HG02610 (cell line): Measurements from ENCODE around the gene FAM110D.

Experiments
- ATAC-seq: cut with Tn5 transposase; IDR thresholded peaks from one replicate; pipeline ENCODE4 v1.9.1; 2021; ENCODE audit warnings: mild to moderate bottlenecking, moderate library complexity; ENCODE audit not compliant: unreplicated experiment

FAM110D gene

DNA sequence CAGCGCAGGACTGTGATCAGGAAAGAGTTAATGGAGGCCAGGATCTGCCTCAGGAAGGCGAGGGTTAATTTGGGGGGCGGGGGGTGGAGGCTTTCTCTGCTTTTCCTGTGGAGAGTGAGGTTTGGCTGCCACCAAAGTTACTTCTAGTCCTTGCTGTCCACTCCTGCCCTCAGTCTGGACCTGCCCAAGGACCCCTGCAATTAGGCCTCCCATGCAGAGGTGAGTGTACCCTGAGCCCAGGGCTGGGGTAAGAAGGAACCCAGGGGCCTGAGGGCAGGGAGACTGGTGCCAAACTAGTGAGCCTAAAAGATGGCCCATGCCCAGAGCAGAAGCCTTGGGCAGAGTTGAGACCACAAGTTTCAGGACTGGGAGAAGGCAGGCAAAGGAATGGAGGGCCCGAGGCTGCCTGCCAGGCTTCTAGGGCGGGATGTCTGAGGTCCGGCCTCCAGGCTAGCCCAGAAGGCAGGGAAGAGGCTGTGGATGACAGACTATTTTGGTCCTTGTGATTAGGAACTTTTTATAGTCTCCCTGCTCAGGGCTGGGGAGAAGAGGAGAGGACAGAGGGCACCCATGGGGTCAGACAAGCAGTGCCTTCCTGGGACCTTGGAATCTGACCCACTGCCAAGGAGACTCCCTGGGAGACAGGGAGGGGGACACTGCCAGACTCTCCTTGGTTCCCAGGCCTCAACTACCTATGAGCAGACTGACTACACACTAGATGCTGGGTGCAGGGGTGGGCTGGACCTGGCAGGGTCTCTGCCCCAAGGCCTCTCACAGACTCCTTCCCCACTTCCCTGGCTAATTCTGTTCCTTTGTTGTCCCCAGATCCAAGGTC lies at the start of gene FAM110D:
TSS of gene FAM110D (plus strand) at position 172 of the 835 bp plus-strand sequence. CDS start 2,213 bp downstream, outside the sequence.
- ATAC-seq = no peak

DNA sequence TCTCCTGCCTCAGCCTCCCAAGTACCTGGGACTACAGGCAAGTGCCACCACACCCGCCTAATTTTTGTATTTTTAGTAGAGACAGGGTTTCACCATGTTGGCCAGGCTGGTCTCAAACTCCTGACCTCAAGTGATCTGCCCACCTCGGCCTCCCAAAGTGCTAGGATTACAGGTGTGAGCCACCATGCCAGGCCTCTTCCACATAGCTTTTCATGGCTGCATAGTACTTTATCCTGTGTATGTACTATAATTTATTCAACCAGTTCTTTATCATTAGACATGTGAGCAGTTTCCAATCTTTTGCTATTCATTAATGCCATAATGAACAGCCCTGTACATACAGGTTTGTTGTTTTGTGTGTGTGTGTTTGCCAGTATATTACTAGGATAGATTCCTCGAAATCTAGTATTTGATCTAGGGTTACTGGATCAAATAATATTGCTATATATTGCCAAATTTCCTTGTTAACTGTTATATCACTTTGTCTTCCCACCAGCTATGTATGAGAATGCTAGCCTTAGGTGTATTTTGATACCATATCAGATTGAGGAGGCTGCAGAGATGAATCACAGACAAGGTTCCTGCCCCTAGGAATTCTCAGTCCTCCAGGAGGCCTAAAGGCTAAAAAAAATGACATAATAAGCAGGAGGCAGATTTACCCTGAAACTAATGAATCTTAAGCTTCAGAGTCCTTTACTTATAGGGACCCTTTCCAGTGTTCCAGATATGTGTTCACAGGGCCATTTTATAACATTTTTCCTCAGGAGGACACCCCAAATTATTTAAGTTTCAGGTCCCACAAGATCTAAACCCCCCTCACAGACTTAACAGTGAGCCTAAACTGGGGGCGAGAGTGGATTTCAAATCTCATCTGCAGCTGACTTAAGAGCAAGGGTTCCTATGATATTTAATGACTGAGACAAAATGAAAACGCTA lies 49.4 kb upstream of the FAM110D start:
- ATAC-seq = no peak

DNA sequence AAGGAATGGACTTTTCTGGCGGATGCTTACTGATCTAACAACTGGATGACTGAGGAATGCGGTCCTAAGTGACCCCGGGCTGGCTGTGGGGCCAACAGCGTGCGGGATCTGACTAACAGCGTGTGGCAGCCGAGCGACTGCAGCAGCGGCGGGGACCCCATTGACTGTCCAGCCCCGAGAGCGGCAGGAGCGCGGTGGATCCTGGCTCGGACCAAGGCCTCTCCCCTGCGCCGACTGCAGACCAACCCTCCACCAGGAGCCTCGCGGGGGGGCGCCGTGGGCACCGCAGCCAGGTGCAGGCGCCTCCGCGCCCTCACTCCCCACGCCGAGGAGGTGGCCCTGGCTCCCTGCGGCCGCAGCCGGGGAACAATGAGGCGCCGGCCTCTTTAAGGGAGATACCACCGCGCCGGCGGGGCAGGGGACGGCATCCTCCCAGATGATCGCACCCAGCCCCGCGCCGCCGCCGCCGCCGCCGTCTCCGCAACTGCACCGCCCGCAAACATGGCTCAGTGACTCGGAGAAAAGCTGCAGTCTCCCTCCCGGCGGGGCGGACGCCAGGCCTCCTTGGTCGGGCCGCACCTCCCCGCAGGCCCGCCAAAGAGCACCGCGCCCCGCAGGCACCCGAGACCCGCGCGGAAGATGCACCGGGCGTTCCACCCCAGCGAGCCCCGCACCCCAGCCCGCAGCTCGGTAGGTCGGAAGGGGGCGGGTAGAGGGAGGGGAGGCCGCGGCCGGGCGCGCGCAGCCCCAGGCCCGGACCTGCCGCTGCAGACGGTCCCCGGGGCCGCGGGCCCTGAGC lies 47.9 kb upstream of the FAM110D start:
- ATAC-seq = peak; percentile 52

DNA sequence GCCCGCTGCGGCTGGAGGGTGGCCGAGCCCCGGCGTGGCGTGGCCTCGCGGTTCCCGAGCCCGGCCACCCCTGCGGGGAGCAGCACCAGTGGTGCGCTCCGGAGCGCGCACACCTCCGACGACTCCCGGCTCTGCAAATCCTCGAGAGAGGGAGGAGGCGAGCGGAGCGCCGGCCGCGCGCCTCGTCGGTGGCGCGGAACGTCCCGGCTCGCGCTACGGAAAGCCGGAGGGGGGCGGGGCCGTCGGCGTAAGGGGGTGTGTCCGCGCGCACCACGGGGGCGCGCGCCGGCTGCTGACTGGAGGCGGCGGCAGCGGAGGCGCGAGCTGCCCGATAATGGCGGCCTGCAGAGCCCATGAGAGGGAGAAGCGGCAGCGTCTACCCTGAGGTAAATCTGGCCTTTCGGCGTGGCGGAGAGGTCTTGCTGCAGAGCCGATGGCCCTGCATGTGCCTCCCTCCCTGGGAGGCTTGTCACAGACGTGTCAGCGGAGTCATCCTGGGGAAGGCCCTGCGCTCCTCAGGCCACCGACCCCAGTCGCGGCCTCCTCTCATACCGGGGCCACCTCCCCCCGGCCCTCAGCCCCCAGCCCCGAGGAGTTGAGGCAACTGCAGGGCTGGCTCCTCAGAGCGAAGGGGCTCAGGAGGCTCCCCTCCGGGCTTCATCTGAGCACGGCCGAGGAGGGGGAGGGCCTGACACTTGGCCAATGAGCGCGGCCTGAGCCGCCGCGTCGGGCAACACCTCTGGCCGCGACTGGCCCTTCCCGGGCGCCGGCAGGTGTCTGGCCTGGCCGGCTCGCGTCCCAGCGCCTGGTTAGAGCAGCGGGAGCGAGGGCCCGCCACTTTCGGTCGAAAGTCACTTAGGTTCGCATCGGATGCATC lies 47.1 kb upstream of the FAM110D start, which contains the start of gene PDIK1L:
TSS of gene PDIK1L (plus strand) at position 295 of the 877 bp plus-strand sequence. CDS start 2,485 bp downstream, outside the sequence.
- peak; percentile 69 for ATAC-seq

DNA sequence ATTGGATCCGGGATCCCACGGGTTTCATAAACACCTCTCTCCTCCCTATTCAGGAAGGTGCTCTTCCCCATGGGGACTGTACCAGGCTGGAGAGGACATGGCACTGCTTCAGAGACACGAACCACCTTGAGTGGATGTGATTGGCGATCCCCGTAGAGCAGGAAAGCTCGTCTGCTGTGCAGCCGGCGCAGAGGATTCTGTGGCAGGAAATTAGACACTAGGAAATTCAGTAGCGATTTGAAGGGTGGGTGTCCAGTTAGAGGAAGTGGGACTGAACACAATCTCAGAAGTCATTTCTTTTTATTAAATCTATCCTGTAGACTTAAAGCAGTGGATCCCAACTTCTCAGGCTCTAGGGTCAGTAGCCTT lies 46.5 kb upstream of the FAM110D start:
- ATAC-seq = peak; percentile 6

DNA sequence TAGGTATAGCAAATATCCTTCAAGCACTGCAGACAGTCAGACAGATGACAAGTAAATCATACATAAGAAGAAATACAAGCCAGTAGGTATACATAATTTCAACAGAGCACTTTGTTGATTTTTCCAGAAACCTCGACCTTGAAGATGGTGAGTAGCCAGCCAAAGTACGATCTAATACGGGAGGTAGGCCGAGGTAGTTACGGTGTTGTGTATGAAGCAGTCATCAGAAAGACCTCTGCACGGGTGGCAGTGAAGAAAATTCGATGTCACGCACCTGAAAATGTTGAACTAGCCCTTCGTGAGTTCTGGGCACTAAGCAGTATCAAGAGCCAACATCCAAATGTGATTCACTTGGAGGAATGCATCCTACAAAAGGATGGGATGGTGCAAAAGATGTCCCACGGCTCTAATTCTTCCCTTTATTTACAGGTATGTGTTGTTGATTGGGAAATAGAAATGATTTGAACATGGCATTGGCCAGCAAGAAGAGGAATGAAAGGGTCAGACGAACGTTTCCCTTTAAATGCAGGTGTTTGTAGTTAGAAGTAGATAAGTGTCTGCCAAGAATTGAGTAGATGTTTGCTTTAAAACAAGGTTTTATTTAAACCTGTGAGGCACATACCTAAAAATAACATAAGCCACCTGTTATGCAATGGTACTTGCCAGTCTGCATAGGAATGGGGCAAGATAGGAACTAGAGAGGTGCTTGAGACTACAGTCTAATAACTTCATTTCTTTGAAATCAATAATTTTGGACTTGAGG lies 44.5 kb upstream of the FAM110D start:
- no peak for ATAC-seq

DNA sequence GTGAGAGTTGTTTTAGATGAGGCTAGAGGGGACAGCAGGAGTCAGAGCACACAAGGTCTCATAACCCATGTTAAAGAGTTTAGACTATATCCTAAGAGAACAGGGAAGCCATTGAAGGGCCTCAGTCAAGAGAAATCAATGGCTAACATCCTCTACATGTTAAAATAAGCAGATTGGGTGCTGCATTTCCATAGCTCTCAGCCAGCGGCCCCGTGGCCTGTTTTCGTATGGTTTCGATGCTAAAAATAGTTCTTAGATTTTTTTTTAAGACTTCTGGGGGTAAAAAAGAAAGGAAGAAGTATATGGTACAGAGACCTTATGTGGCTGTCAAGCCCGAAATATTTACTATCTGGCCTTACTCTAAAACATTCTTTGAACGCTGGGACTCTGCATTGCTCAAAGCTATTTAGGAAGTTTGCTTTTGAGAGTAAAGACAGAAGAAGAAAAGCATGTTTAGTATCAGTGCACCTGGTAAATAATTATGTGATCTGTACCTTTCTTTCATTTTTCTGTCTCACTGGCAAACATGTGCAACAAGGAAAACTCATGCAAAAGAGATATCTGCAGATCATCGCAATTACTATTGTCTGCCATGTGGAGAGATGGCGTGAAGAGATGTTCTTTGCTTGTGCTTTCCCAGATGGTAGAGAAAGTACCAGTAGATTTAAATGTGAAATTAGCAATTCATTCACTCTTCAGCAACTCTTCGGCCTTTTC lies 38.8 kb upstream of the FAM110D start:
- no peak for ATAC-seq

DNA sequence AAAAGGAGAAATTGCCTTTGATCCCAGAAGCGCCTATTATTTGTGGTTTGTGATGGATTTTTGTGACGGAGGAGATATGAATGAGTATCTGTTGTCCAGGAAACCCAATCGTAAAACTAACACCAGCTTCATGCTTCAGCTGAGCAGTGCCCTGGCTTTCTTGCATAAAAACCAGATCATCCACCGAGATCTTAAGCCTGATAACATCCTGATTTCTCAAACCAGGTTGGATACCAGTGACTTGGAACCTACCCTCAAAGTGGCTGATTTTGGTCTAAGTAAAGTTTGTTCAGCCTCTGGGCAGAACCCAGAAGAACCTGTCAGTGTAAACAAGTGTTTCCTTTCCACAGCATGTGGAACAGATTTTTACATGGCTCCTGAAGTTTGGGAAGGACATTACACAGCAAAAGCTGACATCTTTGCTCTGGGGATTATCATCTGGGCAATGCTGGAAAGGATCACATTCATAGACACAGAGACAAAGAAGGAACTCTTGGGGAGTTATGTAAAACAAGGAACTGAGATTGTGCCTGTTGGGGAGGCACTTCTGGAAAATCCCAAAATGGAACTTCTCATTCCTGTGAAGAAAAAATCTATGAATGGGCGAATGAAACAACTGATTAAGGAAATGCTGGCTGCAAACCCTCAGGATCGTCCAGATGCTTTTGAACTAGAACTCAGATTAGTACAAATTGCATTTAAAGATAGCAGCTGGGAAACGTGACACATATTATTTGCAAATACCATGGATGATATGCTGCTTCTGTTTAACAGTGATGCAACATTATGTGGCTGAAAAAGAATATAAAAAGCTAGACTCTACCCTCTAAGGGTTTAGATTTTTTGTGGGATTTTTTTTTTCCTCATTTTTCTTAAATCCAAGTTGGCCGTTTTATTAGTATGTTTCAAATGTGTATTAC lies 36.8 kb upstream of the FAM110D start:
- no peak for ATAC-seq

DNA sequence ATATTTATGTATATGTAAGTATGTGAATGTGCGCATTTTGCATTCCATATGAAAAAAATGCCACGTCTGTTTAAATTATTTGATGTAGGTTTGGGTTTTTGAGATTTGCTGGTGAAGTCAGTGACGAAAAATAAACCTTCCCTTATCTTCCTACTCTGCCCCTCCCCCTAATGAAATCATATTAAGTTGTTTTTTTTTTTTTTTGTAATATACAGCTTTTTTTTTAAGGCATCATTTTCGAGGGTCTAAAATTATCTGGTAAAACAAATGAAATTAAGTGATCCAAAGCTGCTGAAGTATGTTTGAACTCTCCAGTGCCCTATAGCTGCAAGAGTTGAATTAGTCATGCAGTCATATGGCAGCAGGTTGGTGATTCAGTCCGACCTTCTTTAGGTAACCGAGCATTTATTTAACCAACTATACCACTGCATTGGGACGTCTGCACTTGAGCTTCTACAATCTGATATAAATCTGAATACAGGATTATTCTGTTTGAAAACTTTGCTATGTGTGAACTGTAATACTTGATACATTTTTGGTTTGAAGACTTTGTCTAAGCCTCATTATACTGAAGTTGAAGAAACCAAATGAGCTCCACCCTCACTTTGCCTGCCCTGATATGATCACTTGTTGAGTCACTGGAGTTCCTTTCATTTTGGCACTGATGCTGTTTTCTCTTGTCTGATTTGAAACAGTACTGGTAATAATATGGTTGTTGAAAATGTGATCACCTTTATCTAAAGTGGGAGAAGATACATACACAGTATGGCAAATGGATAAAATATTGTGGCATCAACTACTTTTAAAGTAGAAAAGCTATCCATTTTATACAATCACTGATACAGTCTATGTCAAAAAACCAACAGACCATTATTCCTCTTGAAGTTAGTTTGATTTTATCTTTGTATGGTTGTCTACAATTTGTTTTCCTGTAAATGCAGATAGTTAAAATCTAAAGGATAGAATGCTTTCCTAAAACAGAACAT lies 35.6 kb upstream of the FAM110D start:
- ATAC-seq = no peak

DNA sequence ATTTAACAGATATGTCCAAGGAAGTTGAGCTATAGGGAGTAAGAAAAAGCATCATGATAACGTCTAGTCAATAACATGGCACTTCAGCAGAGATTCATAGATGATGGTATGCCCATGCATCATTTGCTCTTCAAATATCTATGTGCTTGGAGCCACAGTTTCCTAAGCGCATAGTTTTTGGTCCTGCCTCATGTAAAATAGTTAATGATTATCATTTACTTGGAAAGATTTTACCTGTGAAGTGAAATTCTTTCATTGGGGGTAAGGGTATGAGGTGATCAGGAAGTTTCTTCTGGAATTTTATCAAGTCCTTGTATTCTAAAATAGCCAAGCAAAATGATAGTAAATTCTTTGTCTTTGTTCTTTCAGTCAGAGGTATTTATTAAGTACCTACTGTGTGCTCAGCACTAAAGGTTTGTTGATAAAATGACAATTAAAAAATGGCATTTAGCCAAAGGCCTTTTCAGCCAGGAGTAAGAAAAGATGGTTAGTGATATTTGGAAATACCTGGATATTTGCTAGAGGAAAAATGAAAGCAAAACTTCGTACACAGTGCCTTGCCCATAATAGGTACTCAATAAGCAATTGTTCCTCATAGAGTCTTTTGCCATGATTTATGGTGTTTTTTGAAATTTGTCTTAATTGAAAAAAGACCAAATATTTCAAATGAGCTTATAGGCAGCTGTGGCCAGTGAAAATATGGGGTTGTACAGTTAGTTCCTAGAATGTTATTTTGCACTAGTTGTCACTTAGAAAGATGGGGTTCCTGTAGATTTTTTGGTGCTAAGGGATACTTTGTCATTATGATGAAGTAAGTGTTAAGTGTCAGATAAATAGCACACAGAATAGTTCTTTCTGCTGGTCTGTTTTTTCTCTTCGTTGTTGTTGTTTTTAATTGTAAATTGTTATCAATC lies 34.2 kb upstream of the FAM110D start:
- ATAC-seq = no peak

DNA sequence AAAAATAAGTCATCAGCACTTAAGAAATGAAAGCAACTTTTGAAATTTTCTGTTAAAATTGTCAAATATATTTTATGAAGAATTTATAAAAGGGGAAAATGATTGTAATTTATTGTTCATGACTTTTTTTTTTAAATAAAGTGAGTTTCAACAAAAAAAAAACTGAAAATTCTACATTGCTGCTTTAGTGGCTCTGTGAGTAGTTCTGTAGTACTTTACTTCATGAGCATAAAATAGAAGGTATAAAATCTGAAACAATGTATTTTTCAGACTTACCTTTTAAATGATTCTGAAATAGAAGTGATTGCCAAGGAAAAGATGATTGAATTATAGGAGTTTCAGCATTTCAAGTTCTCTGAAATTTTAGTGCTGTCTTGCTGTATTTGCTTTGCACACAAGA lies 33.5 kb upstream of the FAM110D start:
- no peak for ATAC-seq

DNA sequence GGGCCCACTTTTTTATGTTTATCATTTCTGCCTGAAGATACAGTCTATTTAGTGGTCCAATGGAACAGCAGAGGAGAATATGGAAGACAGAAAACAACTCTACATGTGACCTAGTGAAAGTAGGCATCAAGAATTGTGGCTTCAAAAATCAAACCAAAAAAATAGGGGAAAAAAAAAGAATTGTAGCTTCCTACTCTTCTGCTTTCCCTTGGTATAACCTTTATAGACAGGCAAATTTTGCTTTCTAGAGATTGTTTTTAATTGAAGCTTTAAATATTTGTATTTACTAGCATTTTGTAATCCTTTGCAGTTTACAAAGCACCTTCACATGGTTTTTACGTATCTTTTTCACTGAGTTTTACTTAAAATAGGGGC lies 32.9 kb upstream of the FAM110D start:
- ATAC-seq = no peak

DNA sequence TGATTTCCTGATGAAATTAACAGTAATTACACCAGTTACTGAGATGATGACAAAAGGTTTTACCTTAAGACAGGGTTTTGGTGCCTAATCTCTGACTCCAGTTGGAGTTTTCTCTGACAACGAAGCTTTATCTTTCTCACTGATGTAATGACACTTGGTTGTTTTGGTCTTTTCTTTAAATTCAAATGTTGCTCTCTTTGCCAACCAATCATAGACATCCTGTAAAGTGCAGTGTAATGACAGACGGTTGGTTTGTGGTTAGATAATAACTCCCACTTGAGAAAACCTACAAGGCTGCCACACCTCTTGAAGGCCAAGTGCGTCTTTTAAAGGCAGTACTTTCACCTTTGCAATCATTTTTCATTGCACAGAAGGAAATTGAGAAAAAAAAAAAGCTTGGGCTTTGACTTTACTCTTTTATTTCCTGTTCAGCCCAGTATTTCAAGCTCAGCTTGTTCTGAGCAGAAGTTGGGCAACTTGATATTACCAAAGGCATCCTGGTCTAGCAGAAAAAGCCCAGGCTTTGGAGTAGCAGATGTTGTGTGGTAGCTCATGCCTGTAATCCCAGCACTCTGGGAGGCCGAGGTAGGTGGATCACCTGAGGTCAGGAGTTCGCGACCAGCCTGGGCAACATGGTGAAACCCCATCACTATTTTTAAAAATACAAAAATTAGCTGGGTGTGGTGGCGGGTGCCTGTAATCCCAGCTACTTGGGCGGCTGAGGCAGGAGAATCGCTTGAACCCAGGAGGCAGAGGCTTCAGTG lies 32.4 kb upstream of the FAM110D start:
- peak; percentile 88 for ATAC-seq
